HL-60 (cell line): ENCODE data around the gene HDGF.

Source experiments
- CTCF ChIP-seq: IDR thresholded peaks from one replicate; pipeline ENCODE4 v1.5.1; 2011; ENCODE audit warnings: low read length, control low read depth, inconsistent platforms; ENCODE audit not compliant: insufficient read depth
- GABPA ChIP-seq: IDR thresholded peaks from 2 replicates; pipeline ENCODE4 v1.6.1; 2012; ENCODE audit warnings: low read depth
- POLR2AphosphoS5 ChIP-seq: IDR thresholded peaks from 2 replicates; pipeline ENCODE4 v1.6.1; 2012; ENCODE audit warnings: low read depth
- REST ChIP-seq: IDR thresholded peaks from 2 replicates; pipeline ENCODE4 v1.6.1; 2012; ENCODE audit warnings: low read depth; ENCODE audit not compliant: insufficient replicate concordance

- no peak for TF ChIP-seq POLR2AphosphoS5
- no peak for TF ChIP-seq CTCF
- TF ChIP-seq GABPA, result no peak
- no peak for TF ChIP-seq REST
These were observed 16.6 kb upstream of the HDGF start for GRCh38 chr1:156767879-156768604.
